Bone marrow (tissue), 2 donors: Measurements from ENCODE around the gene ATXN2.
"Not testable (repeated sequence)": the region's sequence is repeated elsewhere in the genome, so short reads cannot be mapped to it uniquely, and the experiment has no call there.

Experiments used
- DNase-seq, 2 donors: peaks; one replicate each; lab custom pipeline; 2025; lab: John Stamatoyannopoulos, UW

The ATXN2 gene

GRCh38 chr12:111494676-111495075 is 104.4 kb downstream of the ATXN2 start:
- no peak for DNase-seq

GRCh38 chr12:111492979-111493378 is 106.1 kb downstream of the ATXN2 start:
- DNase-seq, result not testable (repeated sequence)

GRCh38 chr12:111488798-111489197 is 110.3 kb downstream of the ATXN2 start:
- no peak for DNase-seq

- no peak for DNase-seq
Observed at GRCh38 chr12:111488271-111488670, 110.8 kb downstream of the ATXN2 start.

- DNase-seq, result no peak
Observed at GRCh38 chr12:111482462-111482861, 116.7 kb downstream of the ATXN2 start.

GRCh38 chr12:111471236-111471635 is 127.9 kb downstream of the ATXN2 start:
- DNase-seq, result no peak

- no peak for DNase-seq
Observed at GRCh38 chr12:111469401-111469800, 129.7 kb downstream of the ATXN2 start.

- DNase-seq, result no peak
Observed at GRCh38 chr12:111467857-111468241, 131.3 kb downstream of the ATXN2 start.

GRCh38 chr12:111467092-111467856 is 131.8 kb downstream of the ATXN2 start:
- DNase-seq, result no peak

GRCh38 chr12:111462210-111462769 is 136.8 kb downstream of the ATXN2 start:
- DNase-seq, result peak in 1 of 2 donors; percentile 16

- DNase-seq, result not testable (repeated sequence)
Observed at GRCh38 chr12:111460111-111460510, 139.0 kb downstream of the ATXN2 start.

- no peak for DNase-seq
Observed at GRCh38 chr12:111458546-111459172, 140.5 kb downstream of the ATXN2 start.

- DNase-seq, result no peak
Observed at GRCh38 chr12:111457577-111457976, 141.5 kb downstream of the ATXN2 start.

GRCh38 chr12:111457071-111457470 is 142.0 kb downstream of the ATXN2 start:
- no peak for DNase-seq

GRCh38 chr12:111455448-111456320 is 143.4 kb downstream of the ATXN2 start:
- no peak for DNase-seq

GRCh38 chr12:111454716-111455447 is 144.2 kb downstream of the ATXN2 start:
- DNase-seq, result no peak

- no peak for DNase-seq
Observed at GRCh38 chr12:111454311-111454710, 144.8 kb downstream of the ATXN2 start.

GRCh38 chr12:111453071-111453989 is 145.8 kb downstream of the ATXN2 start:
- DNase-seq, result no peak

GRCh38 chr12:111451649-111452129 is 147.4 kb downstream of the ATXN2 start:
- peak in 1 of 2 donors; percentile 62 for DNase-seq

- DNase-seq, result no peak
Observed at GRCh38 chr12:111451232-111451631, 147.9 kb downstream of the ATXN2 start.
